KMS-11 (cell line): Measurements from ENCODE around the gene RNF169.

Experiments
- H2AFZ ChIP-seq: fragments of 200-600 bp; sonication (generic); 2 replicates; pipeline ENCODE4 v1.6.1; 2016; ENCODE audit warnings: antibody characterized with exemption, mixed run types, low read depth
- H3K27ac ChIP-seq: fragments of 200-600 bp; sonication (generic); 2 replicates; pipeline ENCODE4 v1.6.1; 2016; ENCODE audit warnings: mild to moderate bottlenecking, mixed run types
- H3K27me3 ChIP-seq: fragments of 200-600 bp; sonication (generic); 2 replicates; pipeline ENCODE4 v1.6.1; 2017; ENCODE audit warnings: mild to moderate bottlenecking, low read depth, mixed run types, moderate library complexity; ENCODE audit not compliant: insufficient read depth
- H3K36me3 ChIP-seq: fragments of 200-600 bp; sonication (generic); 2 replicates; pipeline ENCODE4 v1.6.1; 2017; ENCODE audit warnings: mild to moderate bottlenecking, mixed run types; ENCODE audit not compliant: insufficient read depth
- H3K4me1 ChIP-seq: fragments of 200-600 bp; sonication (generic); 2 replicates; pipeline ENCODE4 v1.6.1; 2016; ENCODE audit warnings: mild to moderate bottlenecking, low read depth, mixed run types; ENCODE audit not compliant: poor library complexity, severe bottlenecking
- H3K4me2 ChIP-seq: fragments of 200-600 bp; sonication (generic); 2 replicates; pipeline ENCODE4 v1.7.0; 2016; ENCODE audit warnings: mild to moderate bottlenecking, mixed run types
- H3K4me3 ChIP-seq: fragments of 200-600 bp; sonication (generic); IDR thresholded peaks from 2 replicates; pipeline ENCODE4 v1.6.1; 2017; ENCODE audit warnings: low read depth, low read length, mixed read lengths; ENCODE audit not compliant: insufficient read depth
- H3K79me2 ChIP-seq: fragments of 200-600 bp; sonication (generic); 2 replicates; pipeline ENCODE4 v1.6.1; 2016; ENCODE audit warnings: low read depth, mixed run types; ENCODE audit not compliant: insufficient read depth
- H3K9ac ChIP-seq: fragments of 200-600 bp; sonication (generic); 2 replicates; pipeline ENCODE4 v1.6.1; 2016; ENCODE audit warnings: mild to moderate bottlenecking, mixed run types
- H4K20me1 ChIP-seq: fragments of 200-600 bp; sonication (generic); 2 replicates; pipeline ENCODE4 v1.6.1; 2016; ENCODE audit warnings: mild to moderate bottlenecking, mixed run types; ENCODE audit not compliant: insufficient read depth
- TF ChIP-seq, protein P1 (sequence below): fragments of 200-600 bp; sonication (generic); conservative IDR thresholded peaks from 2 replicates; pipeline ENCODE4 v1.6.1; 2017; ENCODE audit warnings: low read depth, mild to moderate bottlenecking, antibody characterized with exemption, low read length, moderate library complexity, mixed read lengths

RNF169 gene

GRCh38 chr11:74748211-74749126 lies at the start of gene RNF169:
RNF169 (plus strand) TSS chr11:74748849; CDS start chr11:74748881, 32 bp downstream.
- Histone ChIP-seq H2AFZ (peak within 1 kb of the TSS; percentile 87), H4K20me1 (no peaks in the 10 kb centered on the region), H3K4me1 (peaks cover 30% of the 10 kb centered on the region), H3K4me2 (peak within 1 kb of the TSS; percentile 72), H3K9ac (peak within 1 kb of the TSS; percentile 95), H3K27me3 (no peaks in the 10 kb centered on the region), H3K27ac (peak within 1 kb of the TSS; percentile 91), H3K79me2 (peaks cover 40% of the 10 kb centered on the region), H3K4me3 (no peak within 1 kb of the TSS), H3K36me3 (no peaks in the 10 kb centered on the region)
- TF ChIP-seq, protein P1, sequence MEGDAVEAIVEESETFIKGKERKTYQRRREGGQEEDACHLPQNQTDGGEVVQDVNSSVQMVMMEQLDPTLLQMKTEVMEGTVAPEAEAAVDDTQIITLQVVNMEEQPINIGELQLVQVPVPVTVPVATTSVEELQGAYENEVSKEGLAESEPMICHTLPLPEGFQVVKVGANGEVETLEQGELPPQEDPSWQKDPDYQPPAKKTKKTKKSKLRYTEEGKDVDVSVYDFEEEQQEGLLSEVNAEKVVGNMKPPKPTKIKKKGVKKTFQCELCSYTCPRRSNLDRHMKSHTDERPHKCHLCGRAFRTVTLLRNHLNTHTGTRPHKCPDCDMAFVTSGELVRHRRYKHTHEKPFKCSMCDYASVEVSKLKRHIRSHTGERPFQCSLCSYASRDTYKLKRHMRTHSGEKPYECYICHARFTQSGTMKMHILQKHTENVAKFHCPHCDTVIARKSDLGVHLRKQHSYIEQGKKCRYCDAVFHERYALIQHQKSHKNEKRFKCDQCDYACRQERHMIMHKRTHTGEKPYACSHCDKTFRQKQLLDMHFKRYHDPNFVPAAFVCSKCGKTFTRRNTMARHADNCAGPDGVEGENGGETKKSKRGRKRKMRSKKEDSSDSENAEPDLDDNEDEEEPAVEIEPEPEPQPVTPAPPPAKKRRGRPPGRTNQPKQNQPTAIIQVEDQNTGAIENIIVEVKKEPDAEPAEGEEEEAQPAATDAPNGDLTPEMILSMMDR, result no peak

GRCh38 chr11:74699615-74700396 lies 48.8 kb upstream of the RNF169 start:
- Histone ChIP-seq H4K20me1 (no peaks in the 10 kb centered on the region), H3K27ac (no peak overlapping the region), H3K9ac (no peak overlapping the region), H3K79me2 (no peaks in the 10 kb centered on the region), H3K4me1 (no peaks in the 10 kb centered on the region), H3K4me3 (no peak overlapping the region), H3K27me3 (no peaks in the 10 kb centered on the region), H3K36me3 (no peaks in the 10 kb centered on the region), H2AFZ (no peak overlapping the region), H3K4me2 (no peak overlapping the region)
- TF ChIP-seq, protein P1, result no peak

DNA sequence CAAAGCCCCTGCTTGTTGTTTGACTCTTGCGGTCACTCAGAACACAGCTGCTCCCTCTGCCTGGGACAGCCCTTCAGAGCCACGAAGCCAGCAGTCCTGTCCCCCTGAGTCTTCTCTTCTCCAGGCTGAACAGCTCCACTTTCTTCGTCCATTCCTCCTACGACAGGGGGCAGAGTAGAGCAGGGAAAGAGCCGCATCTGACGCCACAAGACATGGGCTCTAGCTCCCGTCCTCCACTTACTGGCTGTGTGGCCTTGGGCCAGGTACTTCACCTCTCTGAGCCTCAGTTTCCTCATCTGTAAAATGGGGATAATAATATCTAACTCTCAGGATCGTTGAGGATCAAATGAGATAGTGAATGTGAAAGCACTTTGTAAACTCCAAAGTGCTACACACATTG lies 47.3 kb upstream of the RNF169 start:
- no peak overlapping the region for H3K27ac ChIP-seq
- TF ChIP-seq, protein P1, result no peak
- no peaks in the 10 kb centered on the region for H4K20me1 ChIP-seq
- H3K4me2 ChIP-seq, result no peak overlapping the region
- no peaks in the 10 kb centered on the region for H3K36me3 ChIP-seq
- no peaks in the 10 kb centered on the region for H3K79me2 ChIP-seq
- H3K9ac ChIP-seq, result no peak overlapping the region
- H3K27me3 ChIP-seq, result no peaks in the 10 kb centered on the region
- no peak overlapping the region for H3K4me3 ChIP-seq
- H2AFZ ChIP-seq, result no peak overlapping the region
- H3K4me1 ChIP-seq, result no peaks in the 10 kb centered on the region

- Histone ChIP-seq H3K27ac (no peak overlapping the region), H4K20me1 (no peaks in the 10 kb centered on the region), H3K27me3 (no peaks in the 10 kb centered on the region), H3K4me1 (no peaks in the 10 kb centered on the region), H3K4me2 (no peak overlapping the region), H3K4me3 (no peak overlapping the region), H3K79me2 (no peaks in the 10 kb centered on the region), H3K9ac (no peak overlapping the region), H2AFZ (peak overlapping the region; percentile 53; the same call in 1 of the 2 replicates), H3K36me3 (no peaks in the 10 kb centered on the region)
- TF ChIP-seq, protein P1, result peak; percentile 92
Measured at GRCh38 chr11:74702383-74703007, 46.2 kb upstream of the RNF169 start.
